Neural progenitor cell (in vitro differentiated cells): ENCODE results near the gene RASL10A. TPM values are rescaled to one million over a fixed set of nuclear protein-coding genes. Genes with fewer than 3 reads are reported as not detected.

Experiments
- DNase-seq: peaks from one replicate; pipeline ENCODE4 v3.0.0-alpha.2; 2016; ENCODE audit warnings: low spot score
- H2AFZ ChIP-seq: fragments of 200-600 bp; sonication (generic); replicated peaks from 2 replicates; pipeline ENCODE4 v1.6.1; 2016; ENCODE audit warnings: antibody characterized with exemption
- H3F3A ChIP-seq: fragments of 200-600 bp; sonication (generic); 2 replicates; pipeline ENCODE4 v1.6.1; 2016; ENCODE audit warnings: antibody characterized with exemption, low read depth
- H3K27ac ChIP-seq: fragments of 200-600 bp; sonication (generic); 2 replicates; pipeline ENCODE4 v1.5.1; 2016; ENCODE audit warnings: mild to moderate bottlenecking
- H3K27me3 ChIP-seq: fragments of 200-600 bp; sonication (generic); 2 replicates; pipeline ENCODE4 v1.6.1; 2016; ENCODE audit warnings: mild to moderate bottlenecking, moderate library complexity
- H3K36me3 ChIP-seq: fragments of 200-600 bp; sonication (generic); 2 replicates; pipeline ENCODE4 v1.5.1; 2016
- H3K4me1 ChIP-seq: fragments of 200-600 bp; sonication (generic); 2 replicates; pipeline ENCODE4 v1.6.1; 2016; ENCODE audit warnings: mixed run types
- H3K4me2 ChIP-seq: fragments of 200-600 bp; sonication (generic); 2 replicates; pipeline ENCODE4 v1.6.1; 2016
- H3K4me3 ChIP-seq: fragments of 200-600 bp; sonication (generic); 2 replicates; pipeline ENCODE4 v1.5.1; 2016
- H3K79me2 ChIP-seq: fragments of 200-600 bp; sonication (generic); 2 replicates; pipeline ENCODE4 v1.6.1; 2016; ENCODE audit warnings: low read depth
- H3K9ac ChIP-seq: fragments of 200-600 bp; sonication (generic); 2 replicates; pipeline ENCODE4 v1.6.1; 2016
- H3K9me3 ChIP-seq: fragments of 200-600 bp; sonication (generic); 2 replicates; pipeline ENCODE4 v1.5.1; 2016; ENCODE audit warnings: low read depth
- H4K20me1 ChIP-seq: fragments of 200-600 bp; sonication (generic); 2 replicates; pipeline ENCODE4 v1.6.1; 2016; ENCODE audit warnings: low read depth
- H3K27ac Mint-ChIP-seq: 3 replicates; pipeline ENCODE4 v1.8.0; 2021; ENCODE audit warnings: mixed read lengths
- H3K27me3 Mint-ChIP-seq: 2 replicates; pipeline ENCODE4 v1.8.0; 2022; ENCODE audit warnings: low read depth, mild to moderate bottlenecking, inconsistent platforms, moderate library complexity, mixed read lengths; ENCODE audit not compliant: insufficient read depth
- H3K36me3 Mint-ChIP-seq: 3 replicates; pipeline ENCODE4 v1.8.0; 2021; ENCODE audit warnings: mixed read lengths
- H3K4me1 Mint-ChIP-seq: 3 replicates; pipeline ENCODE4 v1.8.0; 2021; ENCODE audit warnings: mixed read lengths
- H3K4me3 Mint-ChIP-seq: 3 replicates; pipeline ENCODE4 v1.8.0; 2021; ENCODE audit warnings: mild to moderate bottlenecking, moderate library complexity, mixed read lengths
- H3K9me3 Mint-ChIP-seq: 3 replicates; pipeline ENCODE4 v1.8.0; 2020; ENCODE audit warnings: mixed read lengths
- EZH2 ChIP-seq: fragments of 200-600 bp; sonication (generic); IDR thresholded peaks from 2 replicates; pipeline ENCODE4 v1.6.1; 2017; ENCODE audit warnings: antibody characterized with exemption, mild to moderate bottlenecking, moderate library complexity
- EZH2phosphoT487 ChIP-seq: fragments of 200-600 bp; sonication (generic); IDR thresholded peaks from 2 replicates; pipeline ENCODE4 v1.6.1; 2017; ENCODE audit warnings: antibody characterized with exemption
- total RNA-seq: library from RNA; depleted of rRNA; stranded (reverse); fragments of >200 nt; gene quantifications from 2 replicates; pipeline ENCODE4 v1.2.3, GENCODE V29; 2015; ENCODE audit warnings: low replicate concordance
- TF ChIP-seq, protein P1 (sequence below): fragments of 200-600 bp; sonication (generic); IDR thresholded peaks from 2 replicates; pipeline ENCODE4 v1.5.1; 2017; ENCODE audit warnings: antibody characterized with exemption, mild to moderate bottlenecking

RASL10A gene
- total RNA-seq, 1 donor from 2014 or later = 0.26 TPM

DNA sequence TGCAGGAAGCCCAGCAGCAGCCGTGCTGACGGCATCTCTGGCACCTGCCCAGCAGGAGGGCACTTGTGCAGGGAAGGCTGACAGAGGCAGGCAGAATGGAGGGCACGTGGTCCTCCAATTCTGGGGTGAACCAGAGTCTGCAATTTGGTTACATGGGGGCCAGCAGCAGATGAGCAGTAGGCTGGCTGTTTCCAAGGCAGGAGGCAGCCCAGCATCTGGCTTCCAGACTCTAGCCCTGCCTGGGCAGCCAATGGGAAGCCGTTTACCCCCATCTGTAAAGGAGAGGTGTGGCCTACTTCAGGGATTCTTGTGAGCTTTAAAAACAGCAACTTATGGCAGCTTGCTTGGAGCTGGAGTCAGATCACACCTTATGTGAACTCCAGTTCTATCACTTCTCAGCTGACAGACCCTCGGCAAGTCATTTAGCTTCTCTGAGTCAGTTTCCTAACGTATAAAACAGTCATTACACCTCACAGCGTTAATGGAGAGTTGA, 27.9 kb upstream of the RASL10A start:
- H3K79me2 ChIP-seq = no peaks in the 10 kb centered on the region
- no peak overlapping the region for H2AFZ ChIP-seq
- H3K4me2 ChIP-seq = no peak overlapping the region
- no peaks in the 10 kb centered on the region for H3K9me3 Mint-ChIP-seq
- H3K4me3 ChIP-seq = no peak overlapping the region
- no peak overlapping the region for H3K4me3 Mint-ChIP-seq
- peaks cover 22% of the 10 kb centered on the region for H3K36me3 Mint-ChIP-seq
- H3K27ac Mint-ChIP-seq = no peak overlapping the region
- H3K4me1 ChIP-seq = peaks cover 6% of the 10 kb centered on the region
- TF ChIP-seq EZH2 (no peak), EZH2phosphoT487 (no peak)
- TF ChIP-seq, protein P1, sequence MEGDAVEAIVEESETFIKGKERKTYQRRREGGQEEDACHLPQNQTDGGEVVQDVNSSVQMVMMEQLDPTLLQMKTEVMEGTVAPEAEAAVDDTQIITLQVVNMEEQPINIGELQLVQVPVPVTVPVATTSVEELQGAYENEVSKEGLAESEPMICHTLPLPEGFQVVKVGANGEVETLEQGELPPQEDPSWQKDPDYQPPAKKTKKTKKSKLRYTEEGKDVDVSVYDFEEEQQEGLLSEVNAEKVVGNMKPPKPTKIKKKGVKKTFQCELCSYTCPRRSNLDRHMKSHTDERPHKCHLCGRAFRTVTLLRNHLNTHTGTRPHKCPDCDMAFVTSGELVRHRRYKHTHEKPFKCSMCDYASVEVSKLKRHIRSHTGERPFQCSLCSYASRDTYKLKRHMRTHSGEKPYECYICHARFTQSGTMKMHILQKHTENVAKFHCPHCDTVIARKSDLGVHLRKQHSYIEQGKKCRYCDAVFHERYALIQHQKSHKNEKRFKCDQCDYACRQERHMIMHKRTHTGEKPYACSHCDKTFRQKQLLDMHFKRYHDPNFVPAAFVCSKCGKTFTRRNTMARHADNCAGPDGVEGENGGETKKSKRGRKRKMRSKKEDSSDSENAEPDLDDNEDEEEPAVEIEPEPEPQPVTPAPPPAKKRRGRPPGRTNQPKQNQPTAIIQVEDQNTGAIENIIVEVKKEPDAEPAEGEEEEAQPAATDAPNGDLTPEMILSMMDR = no peak
- no peak overlapping the region for H3K27ac ChIP-seq
- no peaks in the 10 kb centered on the region for H3K36me3 ChIP-seq
- no peaks in the 10 kb centered on the region for H3K27me3 ChIP-seq
- peaks cover 7% of the 10 kb centered on the region for H3K27me3 Mint-ChIP-seq
- H4K20me1 ChIP-seq = peaks cover 9% of the 10 kb centered on the region
- H3K9ac ChIP-seq = no peak overlapping the region
- peak; percentile 18 for DNase-seq
- H3K4me1 Mint-ChIP-seq = peaks cover 13% of the 10 kb centered on the region
- no peaks in the 10 kb centered on the region for H3F3A ChIP-seq
- no peaks in the 10 kb centered on the region for H3K9me3 ChIP-seq

DNA sequence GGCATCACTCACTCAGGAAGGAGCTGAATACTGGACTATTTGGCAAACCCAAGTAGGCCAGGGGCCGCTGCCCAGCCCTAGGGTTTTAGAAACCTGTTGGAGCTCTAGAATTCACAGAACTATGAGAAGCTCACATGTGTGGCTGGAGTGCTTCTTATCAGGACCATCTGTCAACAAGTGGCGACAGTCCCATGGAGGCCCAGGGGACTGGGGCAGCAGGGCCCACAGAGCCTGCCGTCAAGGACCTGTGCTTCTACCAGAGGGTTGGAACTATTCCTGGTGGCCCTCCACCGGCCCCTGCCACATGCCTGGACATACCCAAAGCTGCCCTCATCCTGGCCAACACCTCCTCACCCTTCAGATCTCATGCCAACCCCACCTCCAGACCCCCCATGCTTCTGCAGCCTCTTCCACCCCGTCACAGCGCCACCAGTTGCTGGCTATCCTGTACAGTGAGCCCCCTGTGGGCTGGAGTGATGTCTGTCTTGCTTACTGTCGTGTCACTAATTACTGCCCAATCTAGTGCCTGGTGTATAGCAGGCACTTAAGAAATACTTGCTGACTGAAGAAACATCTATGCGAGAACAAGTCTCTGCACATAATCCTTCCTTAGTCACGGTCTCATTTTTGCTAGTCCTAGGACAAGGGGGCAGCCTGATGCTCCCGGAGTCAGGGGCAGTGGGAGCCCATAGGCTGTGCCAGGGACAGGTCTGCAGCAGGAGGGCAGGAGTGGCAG, 27.2 kb upstream of the RASL10A start:
- no peak for DNase-seq
- Histone ChIP-seq H4K20me1 (peaks cover 9% of the 10 kb centered on the region), H3K27ac (no peak overlapping the region), H3K27me3 (no peaks in the 10 kb centered on the region), H3K4me1 (peaks cover 6% of the 10 kb centered on the region), H2AFZ (no peak overlapping the region), H3K9ac (no peak overlapping the region), H3K36me3 (no peaks in the 10 kb centered on the region), H3K4me2 (no peak overlapping the region), H3K9me3 (no peaks in the 10 kb centered on the region), H3K4me3 (no peak overlapping the region), H3F3A (no peaks in the 10 kb centered on the region), H3K79me2 (no peaks in the 10 kb centered on the region)
- H3K4me1 Mint-ChIP-seq = peaks cover 13% of the 10 kb centered on the region
- no peaks in the 10 kb centered on the region for H3K9me3 Mint-ChIP-seq
- H3K27me3 Mint-ChIP-seq = peaks cover 7% of the 10 kb centered on the region
- H3K27ac Mint-ChIP-seq = peak overlapping the region; percentile 93
- H3K36me3 Mint-ChIP-seq = peaks cover 23% of the 10 kb centered on the region
- H3K4me3 Mint-ChIP-seq = no peak overlapping the region
- no peak for TF ChIP-seq EZH2phosphoT487
- TF ChIP-seq, protein P1 = no peak
- TF ChIP-seq EZH2 = no peak

DNA sequence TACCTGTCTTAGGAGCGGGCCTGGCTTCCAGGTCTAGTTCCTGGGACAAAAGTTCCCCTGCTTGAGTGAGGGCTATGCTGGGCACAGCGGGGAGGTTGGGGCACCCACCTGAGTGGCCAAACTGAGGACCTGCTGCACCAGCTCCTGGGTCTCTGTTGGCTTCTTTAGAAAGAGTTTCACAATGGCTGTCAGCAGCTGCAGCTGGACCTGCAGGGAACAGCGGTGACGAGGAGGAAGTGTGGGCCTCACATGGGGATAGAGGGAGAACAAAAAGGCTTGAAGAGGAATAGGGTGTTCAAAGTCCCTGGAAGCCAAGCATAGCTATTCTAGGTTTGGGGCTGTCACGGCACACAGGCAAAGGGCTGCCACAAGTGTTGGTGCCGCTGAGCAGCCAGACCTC, 26.7 kb upstream of the RASL10A start:
- Histone ChIP-seq H3K9ac (no peak overlapping the region), H4K20me1 (peaks cover 8% of the 10 kb centered on the region), H3K79me2 (no peaks in the 10 kb centered on the region), H3K4me3 (no peak overlapping the region), H3F3A (no peaks in the 10 kb centered on the region), H2AFZ (no peak overlapping the region), H3K27me3 (no peaks in the 10 kb centered on the region), H3K36me3 (no peaks in the 10 kb centered on the region), H3K27ac (no peak overlapping the region), H3K9me3 (no peaks in the 10 kb centered on the region), H3K4me2 (no peak overlapping the region), H3K4me1 (peaks cover 5% of the 10 kb centered on the region)
- Mint-ChIP-seq H3K36me3 (peaks cover 23% of the 10 kb centered on the region), H3K27me3 (peaks cover 9% of the 10 kb centered on the region), H3K27ac (peak overlapping the region; percentile 46), H3K9me3 (no peaks in the 10 kb centered on the region), H3K4me3 (no peak overlapping the region), H3K4me1 (peaks cover 13% of the 10 kb centered on the region)
- no peak for DNase-seq
- TF ChIP-seq, protein P1 = no peak
